GM10248 (cell line): ENCODE measurements around the gene BPIFB2.
"Not testable (repeated sequence)": the region's sequence is repeated elsewhere in the genome, so short reads cannot be mapped to it uniquely, and the experiment has no call there.

Source experiments
- CTCF ChIA-PET: fragments of 300-600 bp; sonication (Branson Sonifier 250); formaldehyde crosslinking; extraction: SDS; loops from one replicate; lab custom pipeline; 2021; ENCODE audit warnings: antibody characterized with exemption; lab: Yijun Ruan, JAX
- POLR2A ChIA-PET: fragments of 350-650 bp; sonication (Branson Sonifier 250); formaldehyde crosslinking; extraction: SDS; loops from one replicate; lab custom pipeline; 2020; ENCODE audit warnings: antibody characterized with exemption; lab: Yijun Ruan, JAX
- DNase-seq: peaks from one replicate; pipeline ENCODE4 v3.0.0; 2012; ENCODE audit errors: extremely low spot score
- TF ChIP-seq, protein P1 (sequence below): IDR thresholded peaks from 2 replicates; pipeline ENCODE4 v1.5.1; 2012; ENCODE audit warnings: mild to moderate bottlenecking, low read depth; ENCODE audit errors: extremely low read depth, missing control alignments, control extremely low read depth

Gene BPIFB2

GRCh38 chr20:32970973-32971300, 36.6 kb upstream of the BPIFB2 start:
- POLR2A ChIA-PET = no interaction called here
- no peak for DNase-seq
- TF ChIP-seq, protein P1, sequence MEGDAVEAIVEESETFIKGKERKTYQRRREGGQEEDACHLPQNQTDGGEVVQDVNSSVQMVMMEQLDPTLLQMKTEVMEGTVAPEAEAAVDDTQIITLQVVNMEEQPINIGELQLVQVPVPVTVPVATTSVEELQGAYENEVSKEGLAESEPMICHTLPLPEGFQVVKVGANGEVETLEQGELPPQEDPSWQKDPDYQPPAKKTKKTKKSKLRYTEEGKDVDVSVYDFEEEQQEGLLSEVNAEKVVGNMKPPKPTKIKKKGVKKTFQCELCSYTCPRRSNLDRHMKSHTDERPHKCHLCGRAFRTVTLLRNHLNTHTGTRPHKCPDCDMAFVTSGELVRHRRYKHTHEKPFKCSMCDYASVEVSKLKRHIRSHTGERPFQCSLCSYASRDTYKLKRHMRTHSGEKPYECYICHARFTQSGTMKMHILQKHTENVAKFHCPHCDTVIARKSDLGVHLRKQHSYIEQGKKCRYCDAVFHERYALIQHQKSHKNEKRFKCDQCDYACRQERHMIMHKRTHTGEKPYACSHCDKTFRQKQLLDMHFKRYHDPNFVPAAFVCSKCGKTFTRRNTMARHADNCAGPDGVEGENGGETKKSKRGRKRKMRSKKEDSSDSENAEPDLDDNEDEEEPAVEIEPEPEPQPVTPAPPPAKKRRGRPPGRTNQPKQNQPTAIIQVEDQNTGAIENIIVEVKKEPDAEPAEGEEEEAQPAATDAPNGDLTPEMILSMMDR = no peak
- CTCF ChIA-PET = no interaction called here

DNA sequence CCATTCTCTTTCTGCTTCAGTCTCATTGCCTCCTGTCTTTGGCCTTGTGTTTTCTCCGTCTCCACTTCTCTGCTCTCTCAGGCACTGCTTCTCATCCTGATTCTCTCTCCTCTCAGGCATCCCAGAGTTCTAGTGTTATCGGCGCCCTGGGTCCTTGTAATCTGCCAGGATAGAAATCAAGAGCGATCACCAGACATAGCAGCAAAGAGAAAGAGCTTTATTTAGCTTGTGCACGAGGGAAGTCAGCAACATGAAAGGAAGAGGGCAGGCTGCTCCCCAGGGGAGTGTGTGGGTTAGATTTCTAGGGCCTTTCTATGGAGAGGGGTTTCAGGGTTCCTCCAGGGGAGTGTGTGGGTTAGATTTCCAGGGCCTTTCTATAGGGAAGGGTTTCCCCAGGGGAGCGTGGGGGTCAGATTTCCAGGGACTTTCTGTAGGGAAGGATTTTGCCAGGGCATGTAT, 35.8 kb upstream of the BPIFB2 start:
- TF ChIP-seq, protein P1 = no peak
- ChIA-PET CTCF (interaction anchor here (0.9 to 1.1 kb wide), 3 partner anchors 11 to 321 kb away, joined by 3 to 4 read pairs (median 3); no protein-coding TSS in a partner anchor), POLR2A (no interaction called here)
- peak; percentile 21 for DNase-seq

DNA sequence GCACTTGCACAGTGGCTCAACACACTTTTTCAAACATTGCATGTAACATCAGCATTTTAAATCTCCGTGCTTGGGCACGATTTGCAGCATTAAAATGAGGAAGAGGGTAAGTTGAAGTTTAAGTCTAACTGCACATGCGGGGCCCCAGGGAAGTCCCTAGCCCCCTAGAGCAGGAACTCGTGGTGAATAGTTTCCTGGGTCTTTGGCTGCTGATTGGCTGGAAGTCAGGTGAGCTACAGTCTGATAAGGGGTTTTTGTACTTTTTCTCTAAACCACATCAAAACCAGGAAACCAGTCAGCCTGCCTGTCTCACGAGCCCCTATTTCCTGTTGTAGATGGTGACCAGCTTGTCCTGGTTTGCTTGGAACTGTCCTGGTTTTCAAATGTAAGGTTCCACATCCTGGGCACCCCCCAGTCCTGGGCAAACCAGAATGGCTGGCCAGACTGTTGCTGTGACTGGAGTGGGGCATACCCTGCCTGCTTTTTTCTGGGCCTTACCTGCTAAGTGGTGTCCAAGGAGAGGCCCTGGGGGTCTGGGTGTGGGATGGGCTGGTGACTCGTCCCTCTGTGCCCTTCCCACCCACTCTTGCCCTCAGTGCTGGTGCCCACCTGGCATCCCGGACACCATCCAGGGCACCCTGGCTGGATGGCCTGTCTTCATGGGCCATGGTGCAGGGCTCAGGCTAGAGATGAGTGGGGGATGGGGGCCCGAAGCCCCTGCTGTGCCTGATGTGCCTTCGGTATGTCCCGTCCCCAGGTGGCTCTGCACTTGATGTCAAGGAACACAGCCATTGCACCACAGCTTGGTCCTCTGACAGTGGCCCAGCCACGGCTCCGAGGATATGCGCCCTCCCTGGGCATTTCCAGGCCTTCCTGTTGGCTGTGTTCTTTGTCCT, 35.1 kb upstream of the BPIFB2 start:
- CTCF ChIA-PET = interaction anchor here (0.9 to 1.1 kb wide), 3 partner anchors 10 to 320 kb away, joined by 3 to 4 read pairs (median 3); no protein-coding TSS in a partner anchor
- POLR2A ChIA-PET = no interaction called here
- DNase-seq = peak; percentile 83
- TF ChIP-seq, protein P1 = no peak

- ChIA-PET POLR2A (no interaction called here), CTCF (interaction anchor here (1.1 kb wide), 1 partner anchor 195 kb away, joined by 4 read pairs; no protein-coding TSS in a partner anchor)
- TF ChIP-seq, protein P1 = no peak
- peak; percentile 2 for DNase-seq
These were observed 34.3 kb upstream of the BPIFB2 start for GRCh38 chr20:32973077-32973717.

GRCh38 chr20:32974204-32975064, 33.1 kb upstream of the BPIFB2 start:
- POLR2A ChIA-PET = not testable (repeated sequence)
- CTCF ChIA-PET = interaction anchor here (1.1 kb wide), 1 partner anchor 196 kb away, joined by 4 read pairs; no protein-coding TSS in a partner anchor
- DNase-seq = peak; percentile 4

DNA sequence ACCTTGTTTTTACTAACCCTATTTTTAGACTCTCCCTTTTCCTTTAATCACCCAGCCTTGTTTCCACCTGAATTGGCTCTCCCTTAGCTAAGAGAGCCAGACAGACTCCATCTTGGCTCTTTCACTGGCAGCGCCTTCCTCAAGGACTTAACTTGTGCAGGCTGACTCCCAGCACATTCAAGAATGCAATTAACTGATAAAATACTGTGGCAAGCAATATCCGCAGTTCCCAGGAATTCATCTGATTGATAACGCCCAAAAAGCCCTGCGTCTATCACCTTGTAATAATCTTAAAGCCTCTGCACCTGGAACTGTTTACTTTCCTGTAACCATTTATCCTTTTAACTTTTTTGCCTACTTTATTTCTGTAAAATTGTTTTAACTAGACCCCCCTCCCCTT, 32.4 kb upstream of the BPIFB2 start:
- POLR2A ChIA-PET, DNase-seq: not testable (repeated sequence)

More for the DNA sequence above, 32.4 kb upstream of the BPIFB2 start:
- CTCF ChIA-PET = not testable (repeated sequence)
